ENCODE data around the gene PPP1R26.
"Not testable (repeated sequence)": the region's sequence is repeated elsewhere in the genome, so short reads cannot be mapped to it uniquely, and the experiment has no call there.

The PPP1R26 gene

GRCh38 chr9:135479469-135480052 is at the start of gene PPP1R26:
TSS of gene PPP1R26 (plus strand) at chr9:135479782. CDS start at chr9:135484511, 4,729 bp downstream.
- H3K4me1 ChIP-seq (ENCODE audit: insufficient read depth, low read length) = no peaks in the 10 kb centered on the region
- no peaks in the 10 kb centered on the region for H3K9me3 ChIP-seq (ENCODE audit: control insufficient read depth, insufficient read depth, low read length)
- H3K9ac ChIP-seq (ENCODE audit: low read depth, low read length) = peak within 1 kb of the TSS; percentile 70
- no peaks in the 10 kb centered on the region; the same call in 1 of the 2 replicates for H3K36me3 ChIP-seq (ENCODE audit: insufficient read depth, low read length)

- H3K9ac ChIP-seq (ENCODE audit: low read depth, low read length) = no peak overlapping the region
- peaks cover 6% of the 10 kb centered on the region; the same call in 1 of the 2 replicates for H3K9me3 ChIP-seq (ENCODE audit: control insufficient read depth, insufficient read depth, low read length)
- H3K4me1 ChIP-seq (ENCODE audit: insufficient read depth, low read length) = no peaks in the 10 kb centered on the region
- no peaks in the 10 kb centered on the region for H3K36me3 ChIP-seq (ENCODE audit: insufficient read depth, low read length)
Measured at GRCh38 chr9:135437259-135437658, 42.3 kb upstream of the PPP1R26 start.

- H3K9me3 ChIP-seq (ENCODE audit: control insufficient read depth, insufficient read depth, low read length); H3K36me3 ChIP-seq (ENCODE audit: insufficient read depth, low read length); H3K9ac ChIP-seq (ENCODE audit: low read depth, low read length); H3K4me1 ChIP-seq (ENCODE audit: insufficient read depth, low read length): not testable (repeated sequence)
Measured at GRCh38 chr9:135437696-135438095, 41.9 kb upstream of the PPP1R26 start.

- H3K9ac ChIP-seq (ENCODE audit: low read depth, low read length); H3K36me3 ChIP-seq (ENCODE audit: insufficient read depth, low read length); H3K9me3 ChIP-seq (ENCODE audit: control insufficient read depth, insufficient read depth, low read length); H3K4me1 ChIP-seq (ENCODE audit: insufficient read depth, low read length): not testable (repeated sequence)
Measured at GRCh38 chr9:135438581-135439232, 40.9 kb upstream of the PPP1R26 start.

- not testable (repeated sequence) for H3K4me1 ChIP-seq (ENCODE audit: insufficient read depth, low read length); H3K9ac ChIP-seq (ENCODE audit: low read depth, low read length); H3K36me3 ChIP-seq (ENCODE audit: insufficient read depth, low read length); H3K9me3 ChIP-seq (ENCODE audit: control insufficient read depth, insufficient read depth, low read length)
Measured at GRCh38 chr9:135439514-135439913, 40.1 kb upstream of the PPP1R26 start.

GRCh38 chr9:135439916-135440315 is 39.7 kb upstream of the PPP1R26 start:
- Histone ChIP-seq H3K9ac (ENCODE audit: low read depth, low read length) (no peak overlapping the region), H3K4me1 (ENCODE audit: insufficient read depth, low read length) (no peaks in the 10 kb centered on the region), H3K36me3 (ENCODE audit: insufficient read depth, low read length) (no peaks in the 10 kb centered on the region), H3K9me3 (ENCODE audit: control insufficient read depth, insufficient read depth, low read length) (no peaks in the 10 kb centered on the region; the same call in 1 of the 2 replicates)

GRCh38 chr9:135440620-135441019 is 39.0 kb upstream of the PPP1R26 start:
- Histone ChIP-seq H3K9me3 (ENCODE audit: control insufficient read depth, insufficient read depth, low read length) (no peaks in the 10 kb centered on the region; the same call in 1 of the 2 replicates), H3K9ac (ENCODE audit: low read depth, low read length) (no peak overlapping the region), H3K36me3 (ENCODE audit: insufficient read depth, low read length) (no peaks in the 10 kb centered on the region), H3K4me1 (ENCODE audit: insufficient read depth, low read length) (no peaks in the 10 kb centered on the region)

GRCh38 chr9:135441105-135442071 is 38.2 kb upstream of the PPP1R26 start:
- not testable (repeated sequence) for H3K36me3 ChIP-seq (ENCODE audit: insufficient read depth, low read length); H3K9ac ChIP-seq (ENCODE audit: low read depth, low read length); H3K4me1 ChIP-seq (ENCODE audit: insufficient read depth, low read length); H3K9me3 ChIP-seq (ENCODE audit: control insufficient read depth, insufficient read depth, low read length)

GRCh38 chr9:135442075-135442474 is 37.5 kb upstream of the PPP1R26 start:
- Histone ChIP-seq H3K9ac (ENCODE audit: low read depth, low read length) (no peak overlapping the region), H3K4me1 (ENCODE audit: insufficient read depth, low read length) (no peaks in the 10 kb centered on the region), H3K9me3 (ENCODE audit: control insufficient read depth, insufficient read depth, low read length) (no peaks in the 10 kb centered on the region; the same call in 1 of the 2 replicates), H3K36me3 (ENCODE audit: insufficient read depth, low read length) (no peaks in the 10 kb centered on the region)

- no peaks in the 10 kb centered on the region; the same call in 1 of the 2 replicates for H3K9me3 ChIP-seq (ENCODE audit: control insufficient read depth, insufficient read depth, low read length)
Measured at GRCh38 chr9:135443797-135444425, 35.7 kb upstream of the PPP1R26 start.

GRCh38 chr9:135447126-135447525 is 32.5 kb upstream of the PPP1R26 start:
- H3K4me1 ChIP-seq (ENCODE audit: insufficient read depth, low read length) = no peaks in the 10 kb centered on the region
- H3K9ac ChIP-seq (ENCODE audit: low read depth, low read length) = no peak overlapping the region
- no peaks in the 10 kb centered on the region for H3K36me3 ChIP-seq (ENCODE audit: insufficient read depth, low read length)
- H3K9me3 ChIP-seq (ENCODE audit: control insufficient read depth, insufficient read depth, low read length) = no peaks in the 10 kb centered on the region; the same call in 1 of the 2 replicates

More at GRCh38 chr9:135443797-135444425, 35.7 kb upstream of the PPP1R26 start:
- Histone ChIP-seq H3K4me1 (ENCODE audit: insufficient read depth, low read length) (no peaks in the 10 kb centered on the region), H3K36me3 (ENCODE audit: insufficient read depth, low read length) (no peaks in the 10 kb centered on the region), H3K9ac (ENCODE audit: low read depth, low read length) (no peak overlapping the region)

- H3K9me3 ChIP-seq (ENCODE audit: control insufficient read depth, insufficient read depth, low read length) = no peaks in the 10 kb centered on the region; the same call in 1 of the 2 replicates
- no peaks in the 10 kb centered on the region for H3K36me3 ChIP-seq (ENCODE audit: insufficient read depth, low read length)
- no peak overlapping the region for H3K9ac ChIP-seq (ENCODE audit: low read depth, low read length)
- H3K4me1 ChIP-seq (ENCODE audit: insufficient read depth, low read length) = no peaks in the 10 kb centered on the region
Measured at GRCh38 chr9:135448663-135449100, 30.9 kb upstream of the PPP1R26 start.

GRCh38 chr9:135449532-135449931 is 30.1 kb upstream of the PPP1R26 start:
- H3K36me3 ChIP-seq (ENCODE audit: insufficient read depth, low read length); H3K4me1 ChIP-seq (ENCODE audit: insufficient read depth, low read length); H3K9ac ChIP-seq (ENCODE audit: low read depth, low read length); H3K9me3 ChIP-seq (ENCODE audit: control insufficient read depth, insufficient read depth, low read length): not testable (repeated sequence)

- no peaks in the 10 kb centered on the region for H3K4me1 ChIP-seq (ENCODE audit: insufficient read depth, low read length)
- H3K9ac ChIP-seq (ENCODE audit: low read depth, low read length) = no peak overlapping the region
- no peaks in the 10 kb centered on the region for H3K9me3 ChIP-seq (ENCODE audit: control insufficient read depth, insufficient read depth, low read length)
Measured at GRCh38 chr9:135450956-135451355, 28.6 kb upstream of the PPP1R26 start.

More at GRCh38 chr9:135450956-135451355, 28.6 kb upstream of the PPP1R26 start:
- H3K36me3 ChIP-seq (ENCODE audit: insufficient read depth, low read length) = no peaks in the 10 kb centered on the region

All from ES-I3 (cell line).